Hindlimb muscle (tissue), 1 donor: ENCODE results near the gene MVK. TPM values are rescaled to one million over a fixed set of nuclear protein-coding genes. Genes with fewer than 3 reads are reported as not detected.
"Not testable (repeated sequence)": the region's sequence is repeated elsewhere in the genome, so short reads cannot be mapped to it uniquely, and the experiment has no call there.

Source experiments
- DNase-seq: peaks from one replicate; pipeline ENCODE4 v3.0.0-alpha.2; 2013
- polyA plus RNA-seq: library from polyadenylated mRNA; unstranded; fragments of 120-200 nt; gene quantifications from one replicate; pipeline ENCODE4 v1.2.1, GENCODE V29; 2013; ENCODE audit not compliant: insufficient read length

The MVK gene
- polyA plus RNA-seq, 1 donor = 18.3 TPM

GRCh38 chr12:109592195-109592904 lies 18.8 kb downstream of the MVK start:
- no peak for DNase-seq

- no peak for DNase-seq
These were observed 19.3 kb downstream of the MVK start for GRCh38 chr12:109592905-109593272.

GRCh38 chr12:109594556-109595317 lies 21.1 kb downstream of the MVK start:
- no peak for DNase-seq

DNA sequence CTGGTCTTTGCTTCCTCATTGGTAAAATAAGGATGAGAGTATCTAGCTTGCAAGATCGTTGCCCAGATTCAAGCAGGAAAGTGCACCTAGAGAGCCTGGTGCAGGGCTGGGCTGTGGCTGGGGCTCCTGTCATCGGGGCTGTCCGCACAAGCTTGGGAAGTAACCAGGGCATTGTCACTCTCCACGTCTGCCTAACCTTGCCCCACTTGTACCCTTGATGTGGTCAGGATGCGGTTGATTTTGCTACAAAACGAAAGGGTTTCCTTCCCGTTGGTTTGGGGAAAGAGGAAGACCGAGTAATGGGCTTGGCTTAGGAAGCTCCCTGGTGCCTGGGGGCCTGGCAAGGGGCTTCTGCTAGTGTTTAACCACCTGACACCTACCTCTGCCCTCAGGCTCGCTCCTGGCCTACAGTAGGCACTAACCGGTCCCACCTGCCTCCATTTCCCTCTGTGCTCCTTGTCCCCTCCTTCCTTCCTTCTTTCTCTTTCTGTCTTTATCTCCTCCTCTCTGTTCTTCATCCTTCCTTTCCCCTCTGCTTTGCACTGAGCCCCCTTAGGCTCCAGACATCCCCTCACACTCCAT lies 21.8 kb downstream of the MVK start:
- no peak for DNase-seq

- DNase-seq = no peak
These were observed 23.0 kb downstream of the MVK start for GRCh38 chr12:109596418-109597244.

DNA sequence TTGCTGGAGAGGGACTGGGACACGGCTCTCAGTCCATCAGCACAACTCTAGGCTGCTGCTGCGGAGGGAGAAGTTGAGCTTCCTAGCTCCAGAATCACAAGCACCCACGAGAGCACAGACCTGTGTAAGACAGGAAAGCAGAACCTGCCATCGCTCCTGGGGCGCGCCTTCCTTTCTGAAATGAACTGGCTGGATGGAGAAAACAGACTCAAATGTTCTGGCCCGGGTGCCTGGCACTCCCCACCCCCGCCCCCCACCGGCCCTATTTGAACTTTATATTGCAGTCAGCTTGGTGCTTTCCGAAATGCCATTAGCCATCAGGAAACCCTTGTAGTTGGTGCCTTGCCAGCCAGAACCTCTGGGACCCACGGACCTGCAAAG lies 23.8 kb downstream of the MVK start:
- no peak for DNase-seq

DNA sequence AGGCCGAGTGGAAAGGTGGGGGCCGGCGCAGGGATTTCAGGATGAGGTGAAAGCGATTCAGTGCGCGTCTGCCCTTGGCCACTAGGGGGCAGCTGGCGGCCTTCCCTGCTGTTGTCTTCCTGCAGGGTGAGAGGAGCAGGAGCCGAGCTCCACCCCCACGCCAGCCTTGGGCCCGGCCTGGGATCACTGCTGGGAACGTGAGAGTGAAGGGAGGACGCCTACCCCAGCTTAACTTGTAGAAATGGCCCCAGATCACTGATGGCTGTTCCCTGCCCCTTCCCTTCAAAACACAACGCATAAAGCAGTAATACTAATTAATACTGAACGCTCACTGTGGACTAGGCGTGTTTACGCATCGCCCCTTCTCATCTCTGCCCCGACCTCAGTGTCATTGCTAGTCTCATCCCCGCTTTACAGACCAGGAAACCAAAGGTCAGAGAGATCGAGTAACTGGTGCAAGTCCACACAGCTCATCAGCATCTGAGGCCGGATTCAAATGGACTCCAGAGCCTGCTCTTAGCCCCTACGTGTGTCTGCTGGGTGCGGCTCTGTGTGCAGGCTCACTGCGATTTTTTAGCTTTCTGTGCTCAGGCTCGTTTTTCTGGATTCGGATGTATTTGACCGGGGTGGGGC lies 24.3 kb downstream of the MVK start:
- peak; percentile 89 for DNase-seq

DNA sequence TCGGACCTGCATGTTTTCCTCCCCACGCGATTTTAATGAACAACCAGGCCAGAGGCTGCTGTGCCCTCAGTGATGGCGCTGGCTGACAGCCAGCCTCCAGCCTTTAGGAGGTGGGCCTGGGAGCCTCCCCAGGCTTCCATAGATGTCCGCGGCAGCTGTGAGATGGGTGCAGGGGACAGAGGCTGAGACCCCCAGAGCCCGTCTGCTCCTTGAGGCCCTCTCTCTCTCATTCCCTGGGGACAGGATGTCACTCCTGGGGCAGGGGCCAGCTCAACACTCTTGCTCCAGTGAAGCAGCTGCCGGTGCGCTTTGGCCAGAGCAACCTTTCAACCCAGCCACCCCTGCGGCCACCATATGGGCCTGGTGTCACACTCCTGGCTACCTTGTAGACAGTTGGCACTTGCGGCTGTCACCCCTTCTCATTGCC lies 24.8 kb downstream of the MVK start:
- DNase-seq = no peak

GRCh38 chr12:109599087-109599486 lies 25.5 kb downstream of the MVK start:
- DNase-seq = no peak

GRCh38 chr12:109600481-109600880 lies 26.9 kb downstream of the MVK start:
- no peak for DNase-seq

DNA sequence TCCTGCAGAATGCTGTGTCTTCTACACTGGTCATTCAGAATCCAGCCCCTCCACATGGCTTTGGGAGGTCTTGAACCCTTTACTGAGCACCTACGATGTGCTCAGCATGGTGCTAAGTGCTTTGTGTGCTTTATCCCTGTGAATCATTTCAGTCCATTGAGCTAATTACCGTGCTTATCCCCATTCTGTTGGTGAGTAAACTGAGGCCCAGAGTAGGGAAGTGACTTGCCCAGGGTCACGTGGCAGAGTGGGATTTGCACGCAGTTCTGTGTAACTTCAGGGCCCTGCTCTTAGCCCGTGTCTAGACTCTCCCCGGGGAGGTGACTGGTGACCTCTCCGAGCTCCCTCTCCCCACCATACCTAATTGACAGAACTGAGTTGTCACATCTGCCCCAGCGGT lies 27.4 kb downstream of the MVK start:
- DNase-seq = no peak

GRCh38 chr12:109601557-109601956 lies 28.0 kb downstream of the MVK start:
- DNase-seq = no peak

DNA sequence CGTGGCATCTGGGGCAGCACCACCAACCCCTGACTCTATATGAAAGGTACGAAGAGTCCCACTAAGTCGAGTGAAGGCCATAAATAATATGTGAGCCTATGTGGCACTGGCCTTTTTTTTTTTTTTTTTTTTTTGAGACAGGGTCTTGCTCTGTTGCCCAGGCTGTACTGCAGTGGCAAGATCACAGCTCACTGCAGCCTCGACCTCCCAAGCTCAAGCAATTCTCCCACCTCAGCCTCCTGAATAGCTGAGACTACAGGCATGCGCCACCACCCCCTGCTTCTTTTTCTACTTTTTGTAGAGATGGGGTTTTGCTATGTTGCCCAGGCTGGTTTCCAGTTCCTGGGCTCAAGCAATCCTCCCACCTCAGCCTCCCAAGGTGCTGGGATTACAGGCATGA lies 28.5 kb downstream of the MVK start:
- DNase-seq = not testable (repeated sequence)

GRCh38 chr12:109604132-109604585 lies 30.6 kb downstream of the MVK start:
- DNase-seq = no peak

DNA sequence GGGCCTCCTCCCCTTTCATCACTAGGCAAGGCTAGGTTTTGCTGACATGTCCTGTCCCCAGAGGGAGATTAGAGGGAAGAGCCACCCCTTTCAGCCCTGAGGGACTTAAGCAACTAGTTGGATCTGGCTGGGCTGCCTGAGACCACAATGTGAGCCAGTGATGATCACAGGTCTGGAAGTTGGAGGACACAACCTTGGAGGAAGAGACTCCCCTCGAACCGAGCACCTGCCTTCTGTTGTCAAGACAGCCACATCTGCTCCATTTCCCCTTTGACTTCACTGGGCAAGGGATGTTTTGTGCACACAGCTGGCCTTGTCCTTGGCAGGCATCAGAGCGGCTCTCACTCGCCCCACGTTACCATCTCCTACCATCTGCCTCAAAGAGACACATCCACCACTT lies 31.4 kb downstream of the MVK start:
- no peak for DNase-seq

- DNase-seq = no peak
These were observed 32.1 kb downstream of the MVK start for GRCh38 chr12:109605599-109606228.

DNA sequence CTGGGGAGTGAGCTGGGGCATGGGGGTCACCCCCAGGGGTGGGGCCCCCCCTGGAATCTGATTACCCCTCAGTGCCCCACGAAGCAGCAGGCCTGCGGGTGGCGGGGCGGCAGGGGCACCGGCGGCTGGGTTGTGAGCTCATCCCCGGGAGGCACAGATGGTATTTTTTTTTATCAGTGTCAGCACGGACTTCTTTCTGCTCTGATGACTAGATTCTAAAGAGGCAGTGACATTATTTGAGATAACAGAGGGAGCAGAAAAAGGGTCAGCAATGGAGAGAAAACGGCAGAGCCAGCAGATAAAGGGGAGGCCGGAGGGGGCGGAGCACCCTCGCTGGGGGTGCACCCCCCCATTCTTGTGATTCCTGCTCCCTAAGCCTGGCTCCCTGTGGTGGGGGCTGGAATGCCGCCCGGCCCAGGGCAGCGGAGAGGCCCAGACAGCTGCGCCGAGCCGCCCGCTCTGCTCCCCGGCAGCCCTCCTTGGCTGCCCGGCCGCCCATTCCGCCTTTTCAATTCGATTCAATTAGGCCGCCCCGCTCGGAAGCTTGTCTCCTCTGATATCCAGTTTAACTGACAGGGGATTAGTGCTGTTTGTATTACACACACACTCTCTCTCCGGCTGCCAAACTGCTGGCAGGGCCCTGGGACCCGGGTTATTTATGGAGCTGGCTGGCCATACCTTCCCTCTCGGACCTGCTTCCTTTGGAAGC lies 32.9 kb downstream of the MVK start:
- DNase-seq = no peak

- no peak for DNase-seq
These were observed 34.0 kb downstream of the MVK start for GRCh38 chr12:109607618-109608017.

DNA sequence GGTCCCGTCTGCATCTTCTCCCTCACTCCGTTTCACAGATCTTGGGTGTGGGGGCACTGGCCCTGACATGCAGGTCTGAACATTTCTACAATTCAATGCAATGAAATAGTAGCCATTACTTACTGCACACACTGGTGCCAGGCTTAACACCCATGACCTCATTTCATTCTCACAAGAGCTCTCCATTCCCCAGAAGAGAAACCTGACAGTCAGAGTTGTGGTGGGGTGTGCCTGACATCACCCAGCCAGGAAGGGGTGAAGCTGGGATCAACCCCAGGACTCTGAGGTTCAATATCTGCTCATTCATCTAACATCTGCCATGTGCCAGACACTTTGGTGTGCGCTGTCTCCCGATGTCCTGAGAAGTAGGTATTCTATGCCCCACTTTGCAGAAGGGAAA lies 34.7 kb downstream of the MVK start:
- no peak for DNase-seq

- DNase-seq = no peak
These were observed 35.2 kb downstream of the MVK start for GRCh38 chr12:109608793-109609192.

GRCh38 chr12:109609342-109609741 lies 35.7 kb downstream of the MVK start:
- DNase-seq = no peak
